DMS 273 treated with DMSO at 0.1 percent for 48 hours (cell line): Measurements from ENCODE around the gene TPPP3.
"Not testable (repeated sequence)": the region's sequence is repeated elsewhere in the genome, so short reads cannot be mapped to it uniquely, and the experiment has no call there.

ENCODE experiments used
- DNase-seq: peaks from one replicate; lab custom pipeline; 2025; lab: John Stamatoyannopoulos, UW

TPPP3 gene

GRCh38 chr16:67426022-67426421, 32.7 kb upstream of the TPPP3 start:
- DNase-seq, result no peak

GRCh38 chr16:67425580-67425979, 32.3 kb upstream of the TPPP3 start:
- no peak for DNase-seq

GRCh38 chr16:67425061-67425460, 31.8 kb upstream of the TPPP3 start:
- DNase-seq, result no peak

- no peak for DNase-seq
Measured at GRCh38 chr16:67424261-67424615, 30.9 kb upstream of the TPPP3 start.

- DNase-seq, result no peak
Measured at GRCh38 chr16:67423611-67424260, 30.4 kb upstream of the TPPP3 start.

- DNase-seq, result no peak
Measured at GRCh38 chr16:67423015-67423414, 29.7 kb upstream of the TPPP3 start.

GRCh38 chr16:67421030-67421429, 27.7 kb upstream of the TPPP3 start:
- no peak for DNase-seq

GRCh38 chr16:67419931-67420330, 26.6 kb upstream of the TPPP3 start:
- DNase-seq, result no peak

- no peak for DNase-seq
Measured at GRCh38 chr16:67419502-67419901, 26.2 kb upstream of the TPPP3 start.

- no peak for DNase-seq
Measured at GRCh38 chr16:67417333-67418061, 24.2 kb upstream of the TPPP3 start.

GRCh38 chr16:67415872-67416793, 22.8 kb upstream of the TPPP3 start, which contains the start of gene ZDHHC1:
TSS of gene ZDHHC1 (minus strand) at chr16:67416477. CDS start at chr16:67407775, 8,702 bp downstream.
- no peak for DNase-seq

- not testable (repeated sequence) for DNase-seq
Measured at GRCh38 chr16:67415421-67415820, 22.1 kb upstream of the TPPP3 start.

- DNase-seq, result no peak
Measured at GRCh38 chr16:67413978-67414911, 20.9 kb upstream of the TPPP3 start.

GRCh38 chr16:67412294-67412693, 19.0 kb upstream of the TPPP3 start:
- no peak for DNase-seq

GRCh38 chr16:67411339-67411738, 18.0 kb upstream of the TPPP3 start:
- DNase-seq, result no peak

GRCh38 chr16:67409631-67410030, 16.3 kb upstream of the TPPP3 start:
- DNase-seq, result no peak

- DNase-seq, result no peak
Measured at GRCh38 chr16:67407788-67408452, 14.6 kb upstream of the TPPP3 start.

GRCh38 chr16:67407176-67407787, 14.0 kb upstream of the TPPP3 start:
- DNase-seq, result no peak

GRCh38 chr16:67406111-67406971, 13.0 kb upstream of the TPPP3 start:
- no peak for DNase-seq

GRCh38 chr16:67405336-67405735, 12.0 kb upstream of the TPPP3 start:
- no peak for DNase-seq
